ENCODE data around the gene ADRB2.

Gene ADRB2

DNA sequence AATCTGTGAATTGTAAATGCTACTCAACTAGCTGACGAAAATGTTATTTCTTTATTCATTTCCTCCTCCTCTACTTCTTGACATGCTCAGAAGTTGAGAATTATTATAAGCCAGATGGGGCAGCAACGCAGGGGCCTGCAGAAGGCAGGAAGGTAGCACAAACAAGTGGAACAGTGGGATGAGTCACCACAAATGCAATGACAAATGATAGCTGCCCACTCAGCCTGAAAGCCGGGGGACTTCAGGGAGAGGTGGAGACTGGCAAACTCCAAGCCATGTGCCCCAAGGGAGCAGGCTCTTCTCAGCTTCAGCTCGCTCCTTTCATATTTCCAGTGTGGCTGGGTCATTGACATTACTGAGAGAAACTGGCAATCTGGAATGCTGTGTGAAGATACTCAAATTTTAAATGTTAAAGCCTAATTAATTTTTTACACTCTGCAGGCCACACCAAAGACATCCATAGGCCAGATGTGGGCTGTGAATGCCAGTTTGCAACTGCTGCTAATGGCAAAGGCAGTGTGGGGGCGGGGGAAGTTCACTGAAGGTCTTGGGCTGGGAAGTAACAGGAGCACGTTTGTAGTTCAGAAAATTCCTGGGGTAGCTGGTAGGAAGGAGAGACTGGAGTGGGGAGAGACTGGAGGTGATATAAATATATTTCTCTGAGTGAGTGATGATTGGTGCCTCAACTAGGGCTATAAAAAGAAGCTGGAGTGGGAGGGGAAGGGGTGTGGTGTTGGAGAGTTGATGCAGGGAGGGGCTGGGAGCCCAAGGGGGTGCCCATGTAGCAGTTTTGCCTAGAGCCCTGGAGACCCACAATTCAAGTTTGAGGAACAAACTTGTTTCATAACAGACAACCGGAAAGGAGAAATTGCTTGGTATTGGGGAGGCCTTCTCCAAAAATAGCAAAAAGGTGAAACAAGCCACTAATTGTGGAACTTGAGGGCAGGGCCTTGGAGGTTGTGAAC lies 20.8 kb upstream of the ADRB2 start:
- no peak for DNase-seq (ENCODE audit: low read depth)

DNA sequence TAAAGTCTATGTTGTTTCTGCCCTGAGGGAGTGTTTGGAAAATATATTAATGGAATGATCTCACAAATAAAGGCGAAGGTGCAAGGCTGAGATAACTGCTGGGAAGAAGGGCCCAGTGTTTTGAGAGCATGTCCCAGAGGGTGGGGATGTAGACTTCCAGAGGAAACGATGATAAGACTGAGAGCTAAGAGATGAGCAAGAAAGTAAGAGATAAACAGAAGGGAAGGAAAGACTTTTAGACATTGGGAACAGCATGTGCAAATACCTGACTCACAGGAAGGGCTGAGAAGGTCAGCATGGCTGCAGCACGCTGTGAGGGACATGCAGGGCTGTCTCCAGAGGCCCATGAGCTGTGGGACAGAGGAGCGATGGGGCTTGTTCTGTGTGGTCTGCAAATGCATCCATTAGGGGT lies 19.9 kb upstream of the ADRB2 start:
- DNase-seq (ENCODE audit: low read depth): no peak

- no peak for DNase-seq (ENCODE audit: low read depth)
Observed at GRCh38 chr5:148807851-148808250, 18.6 kb upstream of the ADRB2 start.

GRCh38 chr5:148808864-148809642 lies 17.4 kb upstream of the ADRB2 start:
- DNase-seq (ENCODE audit: low read depth): no peak

DNA sequence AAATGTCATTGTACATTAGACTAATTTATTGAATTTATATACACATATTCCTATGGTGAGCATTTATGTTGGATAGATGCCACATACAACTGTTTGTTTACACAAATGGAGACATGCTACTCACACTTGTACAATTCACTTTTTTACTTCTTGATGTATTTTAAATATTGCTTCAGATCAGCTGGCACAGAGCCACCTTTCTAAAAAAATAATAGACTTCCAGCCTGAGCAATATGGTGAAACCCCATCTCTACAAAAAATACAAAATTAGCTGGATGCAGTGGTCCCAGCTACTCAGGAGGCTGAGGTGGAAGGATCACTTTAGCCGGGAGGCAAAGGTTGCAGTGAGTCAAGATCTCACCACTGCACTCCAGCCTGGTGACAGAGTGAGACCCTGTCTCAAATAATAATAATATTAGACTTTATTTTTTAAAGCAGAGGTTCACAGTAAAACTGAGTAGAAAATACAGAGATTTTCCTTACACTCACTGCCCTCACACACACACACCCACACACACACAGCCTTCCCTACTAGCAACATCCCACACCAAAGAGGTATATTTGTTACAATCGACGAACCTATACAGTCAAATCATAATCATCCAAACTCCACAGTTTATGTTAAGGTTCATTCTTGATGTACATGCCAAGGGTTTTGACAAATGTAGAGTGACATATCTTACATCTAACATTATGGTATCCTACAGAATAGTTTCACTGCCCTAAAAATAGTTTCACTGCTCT lies 16.5 kb upstream of the ADRB2 start:
- DNase-seq (ENCODE audit: low read depth): no peak

- DNase-seq (ENCODE audit: low read depth): no peak
Observed at GRCh38 chr5:148810823-148811222, 15.6 kb upstream of the ADRB2 start.

DNA sequence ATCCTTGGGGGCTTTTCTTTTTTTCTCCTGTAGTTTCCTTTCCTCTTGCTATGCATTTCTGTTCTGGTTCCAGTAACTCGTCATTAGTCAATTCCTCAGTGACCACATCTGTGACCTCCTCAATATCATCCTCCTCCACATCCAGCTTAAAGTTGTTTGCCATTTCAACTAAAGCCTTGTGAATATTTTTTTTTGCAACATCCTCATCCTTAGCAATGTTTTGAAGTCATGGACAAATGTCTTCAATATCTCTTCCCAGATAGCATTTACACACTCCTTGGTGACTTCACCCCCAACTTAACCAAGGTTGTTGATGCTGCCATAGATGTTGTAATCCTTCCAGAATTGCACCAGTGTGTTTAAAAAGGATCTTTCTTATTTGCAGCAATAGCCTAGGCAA lies 14.7 kb upstream of the ADRB2 start:
- no peak for DNase-seq (ENCODE audit: low read depth)

DNA sequence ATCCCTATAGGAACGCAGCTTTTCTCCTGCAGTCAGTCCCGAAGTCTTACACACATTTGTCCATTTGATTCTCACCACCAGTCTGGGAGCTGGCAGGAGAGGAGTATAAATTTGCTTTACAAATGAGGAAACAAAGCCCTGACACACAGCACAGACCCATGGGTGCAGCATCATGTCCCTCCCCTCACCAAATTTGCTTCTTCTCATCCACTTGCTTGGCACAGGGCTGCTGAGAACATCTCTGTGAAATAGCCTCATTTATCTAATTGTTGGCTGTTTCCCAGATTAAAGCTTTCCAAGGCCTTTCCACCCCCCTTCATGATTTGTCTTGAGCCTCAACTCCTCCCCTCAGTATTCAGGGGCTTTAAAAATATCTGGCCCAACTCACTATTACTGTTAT lies 11.3 kb upstream of the ADRB2 start:
- DNase-seq (ENCODE audit: low read depth): no peak

DNA sequence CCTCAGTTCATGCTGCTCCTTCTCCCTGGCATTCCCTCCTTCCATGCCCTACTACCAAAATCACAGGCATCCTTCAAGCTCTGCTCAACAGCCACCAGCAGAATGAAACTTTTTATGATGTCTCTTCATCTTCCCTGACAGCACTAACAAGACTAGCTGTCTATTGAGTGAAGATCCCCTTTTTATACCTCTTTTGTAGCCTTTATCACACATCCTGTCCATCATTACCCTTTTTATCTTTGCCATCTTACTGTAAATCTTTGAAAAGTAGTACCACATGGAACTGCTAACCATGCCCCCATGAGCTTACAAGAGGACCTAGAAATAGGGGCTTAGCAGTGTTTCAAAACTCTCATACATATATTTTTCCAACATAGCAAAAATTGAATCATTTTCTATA lies 10.8 kb upstream of the ADRB2 start:
- no peak for DNase-seq (ENCODE audit: low read depth)

DNA sequence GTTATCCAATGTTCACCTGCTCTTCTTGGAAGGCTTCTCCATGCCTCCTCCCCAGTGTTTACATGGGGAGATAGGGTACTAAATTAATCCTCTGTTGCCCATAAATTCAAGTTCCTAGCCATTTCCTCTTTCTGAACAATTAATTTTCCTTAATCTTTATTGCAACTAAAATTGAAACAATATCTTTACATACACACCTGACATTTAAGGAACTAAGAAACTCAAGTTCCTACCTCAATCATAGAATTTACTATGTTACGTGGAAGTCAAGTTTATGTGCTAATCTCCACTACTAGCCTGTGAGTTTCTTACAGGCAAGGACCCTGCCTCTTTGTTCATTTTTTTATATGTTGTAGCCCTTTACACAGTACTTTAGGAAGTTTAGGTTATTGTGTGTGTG lies 10.1 kb upstream of the ADRB2 start:
- no peak for DNase-seq (ENCODE audit: low read depth)

DNA sequence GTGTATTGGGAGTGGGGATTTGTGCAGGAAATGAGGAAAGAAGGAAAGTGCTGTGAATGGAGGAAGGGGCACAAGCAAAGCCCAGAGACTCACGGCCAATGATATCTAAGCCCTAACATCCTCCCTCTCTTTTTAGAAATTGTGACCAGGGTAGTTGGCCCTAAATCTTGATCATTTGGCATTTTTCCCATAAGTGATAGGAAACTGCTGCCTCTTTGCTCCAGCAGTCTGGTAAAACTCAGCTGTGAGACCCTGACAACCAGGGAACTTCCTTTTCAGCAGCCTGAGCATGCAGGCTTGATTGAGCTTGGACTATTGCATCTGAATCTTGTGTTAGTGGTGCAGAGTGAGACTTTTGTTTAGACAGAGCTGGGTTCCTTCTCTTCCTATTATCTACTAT lies 9.6 kb upstream of the ADRB2 start:
- no peak for DNase-seq (ENCODE audit: low read depth)

DNA sequence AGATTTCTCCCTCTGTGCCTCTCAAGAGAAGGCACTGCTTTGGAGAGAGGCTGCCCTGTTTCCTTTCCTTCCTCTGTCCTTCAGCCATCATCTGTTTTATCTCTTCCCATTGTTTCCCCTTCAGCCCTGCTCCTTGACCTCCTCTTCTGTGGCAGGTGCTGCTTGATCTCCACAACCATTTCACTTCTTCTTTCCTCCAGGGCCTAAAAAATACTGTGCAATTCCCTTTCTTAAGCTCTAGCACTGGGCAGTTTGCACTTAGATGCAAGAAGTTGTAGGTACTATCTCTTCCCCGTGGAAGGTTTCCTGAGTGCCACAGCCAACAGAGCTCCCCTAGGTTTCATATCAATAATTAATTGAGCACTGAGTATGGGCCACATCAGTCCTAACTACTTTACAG lies 8.8 kb upstream of the ADRB2 start:
- DNase-seq (ENCODE audit: low read depth): no peak

DNA sequence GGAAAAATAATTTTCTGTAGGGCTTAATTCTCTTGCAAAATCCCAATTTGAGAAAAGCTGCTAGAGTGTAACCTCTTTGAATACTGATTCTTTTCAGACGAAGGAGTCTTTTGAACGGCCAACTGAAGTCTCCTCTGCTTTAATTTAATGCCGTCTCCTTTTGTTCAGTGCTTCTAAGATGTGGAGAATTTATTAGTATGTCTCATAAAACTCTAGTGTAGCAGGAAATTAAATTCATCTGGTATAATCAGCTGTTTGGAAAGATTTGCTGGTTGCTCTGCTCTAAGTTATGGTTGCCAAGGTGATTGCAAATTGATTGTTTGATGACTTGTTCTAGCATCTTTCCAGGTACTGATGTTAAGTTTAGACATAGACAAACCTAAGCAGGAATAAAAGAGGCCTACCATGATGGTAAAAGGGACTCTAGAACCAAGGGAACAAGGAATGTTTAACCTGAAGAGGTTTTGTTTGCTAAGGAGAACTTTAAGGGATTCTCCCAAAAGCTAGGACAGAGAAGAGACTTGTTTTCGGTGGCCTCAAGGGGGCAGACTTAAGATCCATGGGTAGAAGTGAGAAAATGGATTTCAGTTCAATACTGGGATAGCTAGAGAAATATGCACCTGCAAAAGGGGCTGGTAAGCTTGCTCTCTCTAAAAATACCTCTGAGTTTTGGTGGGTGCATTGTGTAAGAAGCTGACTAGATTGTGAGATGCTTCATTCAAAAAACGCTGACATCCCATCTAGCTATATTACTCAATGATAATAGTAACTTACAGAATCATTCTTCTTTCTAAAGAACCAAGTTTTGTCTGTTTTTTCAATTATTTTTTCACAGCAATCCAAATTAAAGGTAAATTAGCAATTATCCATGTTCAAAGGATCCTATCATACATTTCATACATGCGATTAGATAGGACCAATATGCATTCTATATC lies 5.7 kb upstream of the ADRB2 start:
- DNase-seq (ENCODE audit: low read depth): no peak

DNA sequence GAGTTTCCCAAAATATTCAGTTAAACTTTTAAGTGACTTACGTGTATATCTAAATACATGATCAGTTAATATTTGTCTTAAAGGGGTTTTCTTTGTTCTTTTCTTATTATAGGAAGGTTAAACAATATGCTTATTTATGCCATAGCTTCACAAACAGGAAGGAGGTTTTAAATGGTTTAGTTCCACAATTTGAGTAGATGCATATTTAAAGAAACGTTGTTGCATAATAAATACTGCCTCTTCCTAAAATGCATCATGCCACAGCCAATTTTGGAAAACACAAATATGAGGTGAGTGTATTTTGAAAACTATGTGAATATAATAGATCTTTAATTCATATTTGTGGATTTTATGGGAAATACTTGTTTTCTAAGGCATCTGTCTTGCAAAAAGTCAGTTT lies 2.5 kb upstream of the ADRB2 start:
- DNase-seq (ENCODE audit: low read depth): no peak

DNA sequence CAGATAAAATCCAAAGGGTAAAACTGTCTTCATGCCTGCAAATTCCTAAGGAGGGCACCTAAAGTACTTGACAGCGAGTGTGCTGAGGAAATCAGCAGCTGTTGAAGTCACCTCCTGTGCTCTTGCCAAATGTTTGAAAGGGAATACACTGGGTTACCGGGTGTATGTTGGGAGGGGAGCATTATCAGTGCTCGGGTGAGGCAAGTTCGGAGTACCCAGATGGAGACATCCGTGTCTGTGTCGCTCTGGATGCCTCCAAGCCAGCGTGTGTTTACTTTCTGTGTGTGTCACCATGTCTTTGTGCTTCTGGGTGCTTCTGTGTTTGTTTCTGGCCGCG lies 727 bp upstream of the ADRB2 start:
- no peak for DNase-seq (ENCODE audit: low read depth)

GRCh38 chr5:148826739-148827070 lies 294 bp downstream of the ADRB2 start:
- DNase-seq (ENCODE audit: low read depth): no peak

DNA sequence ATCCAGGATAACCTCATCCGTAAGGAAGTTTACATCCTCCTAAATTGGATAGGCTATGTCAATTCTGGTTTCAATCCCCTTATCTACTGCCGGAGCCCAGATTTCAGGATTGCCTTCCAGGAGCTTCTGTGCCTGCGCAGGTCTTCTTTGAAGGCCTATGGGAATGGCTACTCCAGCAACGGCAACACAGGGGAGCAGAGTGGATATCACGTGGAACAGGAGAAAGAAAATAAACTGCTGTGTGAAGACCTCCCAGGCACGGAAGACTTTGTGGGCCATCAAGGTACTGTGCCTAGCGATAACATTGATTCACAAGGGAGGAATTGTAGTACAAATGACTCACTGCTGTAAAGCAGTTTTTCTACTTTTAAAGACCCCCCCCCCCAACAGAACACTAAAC lies 1.3 kb downstream of the ADRB2 start:
- no peak for DNase-seq (ENCODE audit: low read depth)

GRCh38 chr5:148828511-148829247 lies 2.3 kb downstream of the ADRB2 start:
- DNase-seq (ENCODE audit: low read depth): no peak

GRCh38 chr5:148829248-148829594 lies 2.8 kb downstream of the ADRB2 start:
- no peak for DNase-seq (ENCODE audit: low read depth)

DNA sequence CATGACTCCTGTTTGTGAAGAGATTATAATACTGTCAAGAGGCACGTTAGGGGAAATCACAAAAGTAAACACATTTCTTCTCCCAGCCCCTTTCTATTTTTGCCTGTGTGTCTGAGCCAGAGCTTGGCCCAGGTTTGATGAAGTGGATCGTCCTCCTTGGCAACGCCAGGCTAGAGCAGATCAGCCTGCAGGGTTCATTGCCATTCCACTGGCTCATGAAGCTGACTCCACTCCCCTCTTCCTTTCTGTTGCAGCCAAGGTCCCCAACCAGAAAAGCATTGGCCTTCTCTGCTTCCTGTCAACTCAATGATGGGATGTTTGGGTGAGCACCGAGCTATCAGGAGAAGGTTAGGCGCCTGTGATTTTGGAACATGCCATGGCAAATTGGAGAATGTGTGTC lies 3.3 kb downstream of the ADRB2 start:
- no peak for DNase-seq (ENCODE audit: low read depth)

GRCh38 chr5:148830211-148830610 lies 3.8 kb downstream of the ADRB2 start:
- no peak for DNase-seq (ENCODE audit: low read depth)
